HS-5 (cell line): ENCODE measurements around the gene HES5.
"Not testable (repeated sequence)": the region's sequence is repeated elsewhere in the genome, so short reads cannot be mapped to it uniquely, and the experiment has no call there.

ENCODE experiments used
- DNase-seq: peaks from one replicate; pipeline ENCODE4 v3.0.0-alpha.2; 2012; ENCODE audit warnings: low read depth

HES5 gene

GRCh38 chr1:2560299-2561073 lies 30.4 kb upstream of the HES5 start:
- no peak for DNase-seq

GRCh38 chr1:2559509-2560298 lies 29.6 kb upstream of the HES5 start:
- DNase-seq = no peak

GRCh38 chr1:2558861-2559260 lies 28.8 kb upstream of the HES5 start:
- DNase-seq = no peak

DNA sequence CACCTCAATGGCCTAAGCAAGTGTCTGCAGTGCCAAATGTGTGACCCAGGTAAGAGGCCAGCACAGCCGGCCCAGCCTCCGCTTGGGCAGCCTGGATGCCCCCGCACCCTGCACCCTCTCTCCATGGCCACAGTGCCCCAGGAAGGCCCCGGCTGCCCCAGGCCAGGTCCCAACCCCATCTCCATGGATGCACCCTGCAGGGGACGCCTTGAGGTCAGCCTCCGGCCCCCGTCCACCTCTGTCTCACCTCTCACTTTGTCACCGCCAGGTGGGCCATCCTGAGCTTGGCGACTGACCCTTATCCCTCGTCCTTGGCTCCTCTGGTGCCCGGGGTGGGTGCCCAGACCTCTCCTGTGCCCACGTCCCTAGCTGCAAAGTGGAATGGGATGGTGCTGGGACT lies 28.4 kb upstream of the HES5 start:
- no peak for DNase-seq

GRCh38 chr1:2557482-2558400 lies 27.7 kb upstream of the HES5 start:
- no peak for DNase-seq

- no peak for DNase-seq
Measured at GRCh38 chr1:2556678-2557481, 26.8 kb upstream of the HES5 start.

- DNase-seq = peak; percentile 15
Measured at GRCh38 chr1:2556277-2556677, 26.2 kb upstream of the HES5 start, which contains the start of gene TNFRSF14. Gene TNFRSF14, plus strand, starts transcription at chr1:2556371. Its CDS starts 294 bp downstream, at chr1:2556665.

- DNase-seq = peak; percentile 3
Measured at GRCh38 chr1:2555634-2556276, 25.7 kb upstream of the HES5 start.

GRCh38 chr1:2554621-2555387 lies 24.7 kb upstream of the HES5 start:
- no peak for DNase-seq

DNA sequence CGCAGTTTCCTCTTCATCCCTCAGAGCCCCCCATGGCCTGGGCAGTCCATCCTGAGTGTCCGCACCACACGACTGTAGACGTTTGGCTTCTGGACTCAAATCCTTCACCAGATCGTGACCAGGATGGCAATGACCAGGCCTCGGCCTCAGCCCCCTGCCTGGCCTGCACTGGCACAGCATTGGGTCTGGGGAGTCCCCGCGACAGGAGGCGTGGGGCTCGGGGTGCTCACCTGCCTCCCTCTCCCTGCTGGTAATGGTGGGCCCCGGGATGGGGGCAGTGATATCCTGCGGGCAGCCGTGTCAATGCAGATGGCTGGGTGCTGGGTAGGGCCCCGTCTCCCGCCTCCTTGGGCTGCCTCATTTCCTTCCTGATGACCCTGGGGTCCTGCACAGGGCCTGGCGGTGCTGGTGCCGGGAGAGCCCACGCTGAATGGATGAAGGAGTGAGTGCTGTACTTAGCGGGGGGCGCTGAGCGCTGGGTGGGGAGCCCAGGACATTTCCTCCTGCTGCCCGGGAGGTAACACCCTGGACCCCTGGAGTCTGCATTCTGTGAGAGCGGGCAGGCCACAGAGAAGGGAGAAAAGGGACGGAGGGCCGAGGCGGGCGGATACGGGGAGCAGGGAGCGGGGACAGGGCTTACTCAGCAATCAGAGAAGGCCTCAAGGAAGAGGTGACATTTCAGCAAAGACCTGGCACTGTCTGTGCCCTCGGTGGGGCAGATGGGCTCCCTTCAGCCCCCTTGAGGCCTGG lies 24.0 kb upstream of the HES5 start:
- DNase-seq = no peak

- DNase-seq = not testable (repeated sequence)
Measured at GRCh38 chr1:2553076-2553475, 23.0 kb upstream of the HES5 start.

GRCh38 chr1:2552189-2552588 lies 22.1 kb upstream of the HES5 start:
- DNase-seq = no peak

- not testable (repeated sequence) for DNase-seq
Measured at GRCh38 chr1:2551544-2551943, 21.5 kb upstream of the HES5 start.

DNA sequence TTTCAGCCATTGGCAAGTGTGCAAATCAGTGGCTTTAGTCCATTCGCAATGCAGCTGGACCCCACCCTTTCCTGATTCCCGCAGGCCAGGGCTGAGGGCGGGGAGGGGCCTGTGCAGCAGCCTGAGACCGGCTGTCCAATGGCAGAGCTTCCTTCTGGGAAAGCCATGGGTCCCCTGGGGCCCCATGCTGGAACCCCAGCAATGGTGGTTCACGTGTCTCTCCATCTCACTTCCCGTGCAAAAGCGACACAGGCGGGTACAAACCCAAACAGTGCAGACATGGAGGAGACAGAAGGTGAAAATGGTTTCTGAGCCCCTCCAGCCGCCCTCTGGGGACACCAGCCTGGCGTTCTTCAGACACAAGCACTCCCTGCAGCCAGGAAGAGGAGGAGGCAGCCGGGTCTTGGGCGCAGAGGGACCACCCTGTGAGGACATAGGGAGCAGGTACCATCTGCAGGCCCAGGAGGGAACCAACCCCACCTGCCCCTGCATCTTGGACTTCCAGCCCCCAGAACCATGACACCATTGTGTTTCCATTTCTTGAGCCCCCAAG lies 20.3 kb upstream of the HES5 start:
- not testable (repeated sequence) for DNase-seq

GRCh38 chr1:2549367-2550029 lies 19.4 kb upstream of the HES5 start:
- not testable (repeated sequence) for DNase-seq

DNA sequence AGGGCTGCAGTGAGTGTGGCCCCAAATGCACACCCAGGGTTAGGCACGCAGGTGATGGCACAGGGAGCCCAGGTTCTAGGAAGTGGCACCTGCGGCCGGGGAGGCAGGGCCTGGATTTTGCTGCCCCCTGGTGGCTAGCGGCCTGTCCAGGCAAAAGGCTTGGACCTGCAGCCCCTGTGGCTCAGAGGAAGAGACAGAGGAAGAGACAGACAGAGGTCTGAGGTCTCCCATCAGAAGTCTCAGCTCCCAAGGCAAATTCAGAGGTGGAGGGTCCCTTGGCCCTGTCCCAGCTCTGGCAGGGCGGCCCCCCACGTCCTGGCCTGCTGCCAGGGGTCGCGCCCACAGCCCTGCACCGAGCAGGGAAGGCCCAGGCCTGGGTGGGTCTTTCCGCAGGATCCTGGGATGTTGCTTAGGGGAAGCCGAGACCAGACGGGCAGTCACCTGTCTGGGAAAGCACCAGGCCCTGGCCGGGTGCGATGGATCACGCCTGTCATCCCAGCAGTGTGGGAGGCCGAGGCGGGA lies 18.1 kb upstream of the HES5 start:
- no peak for DNase-seq

DNA sequence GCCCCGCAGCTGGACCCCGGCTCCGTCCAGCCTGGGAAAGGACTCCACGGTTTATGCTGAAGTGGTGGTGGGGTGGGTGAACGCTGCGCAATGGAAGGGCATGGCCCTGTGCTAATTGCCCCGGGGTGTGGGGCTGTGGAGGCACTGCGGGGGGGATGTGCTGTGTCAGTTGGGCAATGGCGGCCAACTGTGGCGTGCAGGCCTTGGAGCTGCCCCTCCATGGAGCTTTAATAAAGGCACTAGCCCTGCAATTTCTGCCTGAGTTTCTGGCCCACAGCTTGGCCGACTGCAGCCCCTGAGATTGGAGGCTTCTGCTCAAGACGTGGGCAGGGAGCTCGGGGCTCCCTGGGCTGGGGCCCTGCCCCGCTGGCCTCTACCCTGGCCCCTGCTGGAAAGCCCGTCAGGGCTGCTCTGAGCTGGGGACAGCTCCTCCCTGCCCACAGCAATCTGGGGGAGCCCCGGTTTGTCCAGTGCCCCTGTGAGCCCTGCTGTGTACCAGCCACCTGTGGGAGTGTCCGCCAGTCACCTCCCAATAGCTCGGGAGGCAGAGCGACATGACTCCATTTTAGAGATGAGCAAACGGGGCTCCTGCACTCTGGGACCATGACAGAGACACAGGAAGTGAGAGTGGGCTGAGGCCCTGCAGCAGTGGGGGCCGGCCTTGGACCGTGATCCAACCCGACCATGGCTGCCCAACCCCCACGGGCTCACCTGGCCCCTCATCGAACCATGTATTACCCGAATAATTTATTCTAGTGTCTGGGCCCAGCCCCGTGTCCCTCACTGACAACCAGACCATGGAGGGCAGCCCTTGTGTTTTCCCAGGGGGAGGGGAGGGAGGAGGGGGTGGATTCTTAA lies 17.4 kb upstream of the HES5 start:
- no peak for DNase-seq
